Heart right ventricle (tissue), 16 donors: ENCODE measurements around the gene SEPTIN14. TPM values are rescaled to one million over a fixed set of nuclear protein-coding genes. Genes with fewer than 3 reads are reported as not detected.
"Not testable (repeated sequence)": the region's sequence is repeated elsewhere in the genome, so short reads cannot be mapped to it uniquely, and the experiment has no call there.

Experiments used
- ATAC-seq, 8 donors: fragments of 200-7000 bp; cut with Tn5 transposase; one replicate each; pipeline ENCODE4 v1.9.1; 2020; ENCODE audit warnings: mild to moderate bottlenecking in 8 of 8, moderate library complexity in 8 of 8, moderate number of reproducible peaks in 1 of 8
- DNase-seq, 2 donors: peaks; one replicate each; pipeline ENCODE4 v3.0.0-alpha.2; 2020
- H3K27ac ChIP-seq, 10 donors: fragments of 200-600 bp; sonication (generic) in 2 of 10; one replicate each; pipeline versions ENCODE4 v1.5.0 to v1.8.0; 2020 to 2022; ENCODE audit warnings: mild to moderate bottlenecking in 3 of 10
- H3K27me3 ChIP-seq, 7 donors: fragments of 200-600 bp; one replicate each; pipeline ENCODE4 v1.8.0; 2021 to 2022; ENCODE audit warnings: mild to moderate bottlenecking in 2 of 7
- H3K36me3 ChIP-seq, 9 donors: fragments of 200-600 bp; sonication (generic) in 1 of 9; one replicate each; pipeline versions ENCODE4 v1.5.0 to v1.8.0; 2020 to 2022; ENCODE audit warnings: mild to moderate bottlenecking in 2 of 9
- H3K4me1 ChIP-seq, 9 donors: fragments of 200-600 bp; sonication (generic) in 1 of 9; one replicate each; pipeline versions ENCODE4 v1.5.0 to v1.8.0; 2020 to 2022; ENCODE audit warnings: mild to moderate bottlenecking in 4 of 9
- H3K4me3 ChIP-seq, 10 donors: fragments of 200-600 bp; sonication (generic) in 2 of 10; one replicate each; pipeline versions ENCODE4 v1.5.0 to v1.8.0; 2020 to 2022; ENCODE audit warnings: mild to moderate bottlenecking in 7 of 10, moderate library complexity in 2 of 10
- H3K9me3 ChIP-seq, 11 donors: fragments of 200-600 bp in 10 of 11; sonication (generic) in 2 of 11; one replicate each; pipeline versions ENCODE4 v1.5.0 to v1.8.0; 2013 to 2022; ENCODE audit warnings: mild to moderate bottlenecking in 2 of 11, control low read depth in 1 of 11, moderate library complexity in 1 of 11
- CTCF ChIP-seq, 9 donors: fragments of 200-600 bp; sonication (generic) in 2 of 9; IDR thresholded peaks; one replicate each; pipeline versions ENCODE4 v1.5.0 to v1.8.0; 2021 to 2022; ENCODE audit warnings: antibody characterized with exemption in 9 of 9, mild to moderate bottlenecking in 5 of 9, moderate library complexity in 1 of 9
- WGBS, 2 donors: extraction: QIAGEN DNeasy Blood & Tissue Kit; methylation state at CpG; one replicate each; pipeline ENCODE4 v1.1.7; 2013; ENCODE audit warnings: inconsistent platforms in 1 of 2; 5-methylcytosine and 5-hydroxymethylcytosine counted together
- intact Hi-C, 10 donors: fragments of 100-400 bp; cut with DNase I; formaldehyde crosslinking; loops; one replicate each; pipeline versions ENCODE4 v1.11.1 to v1.14.2; 2022
- polyA plus RNA-seq, 2 donors: library from polyadenylated mRNA; stranded (reverse); fragments of 200-250 nt; gene quantifications; one replicate each; pipeline ENCODE4 v1.2.3, GENCODE V29; 2013
- total RNA-seq, 10 donors: library from RNA; stranded (reverse); fragmentation: NEBNext Ultra II Directional in 3 of 10; extraction: Animal tissue kit (Norgen Biotek cat#: 25700) in 3 of 10; gene quantifications; one replicate each; pipeline versions ENCODE4 v1.2.1 to v1.2.4, GENCODE V29; 2021 to 2023
- donor health status: Arrhythmogenic right ventricular cardiomyopathy.
- donor health status: ischemic (EF 13 %, LVEDD 7.1; RV severe dilation, severe dysfunction).
- donor health status: healthy with polysubstance abuse.
- donor health status: DM: no; HTN: yes; CAD: no.
- donor health status: DM: no; HTN: no; CAD: no.
- donor health status: ischemic (EF 25% LVEDD 6.9; RV normal size, moderate dysfunction).
- donor health status: ischemic (EF 25% LVEDD 5.7; RV mildly dilated, moderate dysfunction).
- donor health status: healthy.
- donor health status: DM: yes; HTN: yes; CAD: no.
- donor health status: Ischemic cardiomyopathy.
- donor health status: ischemic (EF 35%, LVEDD 5.7; RV mildly dilated, moderate dysfunction).
- donor health status: nonischemic (EF 11% LVEDD 7.7; RV severe dilation, severe dysfunction).
- donor health status: DM: yes; HTN: yes; CAD: no.
- donor health status: PGD.
- donor health status: ischemic (EF 29% LVEDD 5.4; RV normal size, mild dysfunction).
- donor health status: nonischemic (EF 23%, LVEDD 6.1; RV moderate dilation, normal function).

SEPTIN14 gene
- total and polyA plus RNA-seq, 12 donors = not detected

- Histone ChIP-seq H3K27me3 (no peaks in the 10 kb centered on the region), H3K27ac (no peak overlapping the region), H3K36me3 (peaks cover 0 to 11% (median 0%) of the 10 kb centered on the region in 9 donors), H3K9me3 (no peaks in the 10 kb centered on the region), H3K4me1 (no peaks in the 10 kb centered on the region), H3K4me3 (no peak overlapping the region)
- intact Hi-C loops = no loop called here
- no peak for TF ChIP-seq CTCF (IDR thresholded peaks at IDR 0.05)
- no peak for DNase-seq
- no peak for ATAC-seq
- WGBS, 2 donors = 74 to 85% methylated on average over 9 to 10 of the region's 10 CpGs
Measured at GRCh38 chr7:55770778-55771177, 91.8 kb downstream of the SEPTIN14 start.

GRCh38 chr7:55753274-55753862 is 109.2 kb downstream of the SEPTIN14 start:
- DNase-seq, H3K27me3 ChIP-seq, ATAC-seq, H3K27ac ChIP-seq, intact Hi-C loops, H3K9me3 ChIP-seq, H3K4me1 ChIP-seq, H3K4me3 ChIP-seq, H3K36me3 ChIP-seq: not testable (repeated sequence)
- whole genome bisulfite sequencing, 2 donors = 62 to 74% methylated on average over 6 of the region's 6 CpGs

GRCh38 chr7:55744706-55745105 is 117.8 kb downstream of the SEPTIN14 start:
- H3K4me3 ChIP-seq, DNase-seq, H3K27me3 ChIP-seq, H3K9me3 ChIP-seq, intact Hi-C loops, H3K36me3 ChIP-seq, ATAC-seq, H3K27ac ChIP-seq, H3K4me1 ChIP-seq: not testable (repeated sequence)
- 84 to 89% methylated on average over 10 to 18 of the region's 20 CpGs for WGBS, 2 donors

Other genes starting within 250 kb of the SEPTIN14 start
- gene ZNF713, start 24.7 kb upstream of the SEPTIN14 start, total RNA-seq = 1 to 10 TPM; 2.1 to 6.1 (median 3.2) TPM
- gene ZNF713, start 24.7 kb upstream of the SEPTIN14 start, polyA plus RNA-seq = 1 to 10 TPM; 1.1 to 2.6 TPM
- gene MRPS17, start 89.1 kb upstream of the SEPTIN14 start, total RNA-seq = 10 to 100 TPM; 15.9 to 23.1 (median 17.6) TPM
- gene MRPS17, start 89.1 kb upstream of the SEPTIN14 start, polyA plus RNA-seq = 10 to 100 TPM; 15.9 to 23.6 TPM
- gene NIPSNAP2, start 101.8 kb upstream of the SEPTIN14 start, total RNA-seq = 100 to 1,000 TPM; 221 to 455 (median 348) TPM
- 100 to 1,000 TPM in 1 of 2 donors, 10 to 100 TPM in 1; 93.8 to 124 TPM for gene NIPSNAP2, start 101.8 kb upstream of the SEPTIN14 start, polyA plus RNA-seq
- 10 to 100 TPM in 4 of 10 donors, 1 to 10 TPM in 6; 7.5 to 14.7 (median 9.8) TPM for gene PSPH, start 188.7 kb upstream of the SEPTIN14 start, total RNA-seq
- gene PSPH, start 188.7 kb upstream of the SEPTIN14 start, polyA plus RNA-seq = 1 to 10 TPM; 5.1 TPM
- gene CCT6A, start 189.0 kb upstream of the SEPTIN14 start, total RNA-seq = 10 to 100 TPM; 53.5 to 74.8 (median 66.2) TPM
- 100 to 1,000 TPM in 1 of 2 donors, 10 to 100 TPM in 1; 79.9 to 155 TPM for gene CCT6A, start 189.0 kb upstream of the SEPTIN14 start, polyA plus RNA-seq
- 10 to 100 TPM; 20.8 to 49.2 (median 32.6) TPM for gene SUMF2, start 201.5 kb upstream of the SEPTIN14 start, total RNA-seq
- gene SUMF2, start 201.5 kb upstream of the SEPTIN14 start, polyA plus RNA-seq = 10 to 100 TPM; 38.2 to 49.0 TPM
- 10 to 100 TPM; 17.1 to 52.2 (median 24.1) TPM for gene PHKG1, start 230.2 kb upstream of the SEPTIN14 start, total RNA-seq
- 10 to 100 TPM in 1 of 2 donors, 1 to 10 TPM in 1; 2.3 to 14.8 TPM for gene PHKG1, start 230.2 kb upstream of the SEPTIN14 start, polyA plus RNA-seq
- gene CHCHD2, start 243.7 kb upstream of the SEPTIN14 start, total RNA-seq = 100 to 1,000 TPM; 379 to 537 (median 426) TPM
- gene CHCHD2, start 243.7 kb upstream of the SEPTIN14 start, polyA plus RNA-seq = 1,000 to 10,000 TPM in 1 of 2 donors, 10 to 100 TPM in 1; 73.0 to 1,047 TPM